GM19238 (cell line): ENCODE data around the gene C13orf46.
"Not testable (repeated sequence)": the region's sequence is repeated elsewhere in the genome, so short reads cannot be mapped to it uniquely, and the experiment has no call there.

Experiments
- DNase-seq: peaks from one replicate; pipeline ENCODE4 v3.0.0; 2011; ENCODE audit warnings: low spot score; ENCODE audit not compliant: insufficient read length

Gene C13orf46

GRCh38 chr13:113995051-113995601 is 21.2 kb upstream of the C13orf46 start:
- DNase-seq: no peak

DNA sequence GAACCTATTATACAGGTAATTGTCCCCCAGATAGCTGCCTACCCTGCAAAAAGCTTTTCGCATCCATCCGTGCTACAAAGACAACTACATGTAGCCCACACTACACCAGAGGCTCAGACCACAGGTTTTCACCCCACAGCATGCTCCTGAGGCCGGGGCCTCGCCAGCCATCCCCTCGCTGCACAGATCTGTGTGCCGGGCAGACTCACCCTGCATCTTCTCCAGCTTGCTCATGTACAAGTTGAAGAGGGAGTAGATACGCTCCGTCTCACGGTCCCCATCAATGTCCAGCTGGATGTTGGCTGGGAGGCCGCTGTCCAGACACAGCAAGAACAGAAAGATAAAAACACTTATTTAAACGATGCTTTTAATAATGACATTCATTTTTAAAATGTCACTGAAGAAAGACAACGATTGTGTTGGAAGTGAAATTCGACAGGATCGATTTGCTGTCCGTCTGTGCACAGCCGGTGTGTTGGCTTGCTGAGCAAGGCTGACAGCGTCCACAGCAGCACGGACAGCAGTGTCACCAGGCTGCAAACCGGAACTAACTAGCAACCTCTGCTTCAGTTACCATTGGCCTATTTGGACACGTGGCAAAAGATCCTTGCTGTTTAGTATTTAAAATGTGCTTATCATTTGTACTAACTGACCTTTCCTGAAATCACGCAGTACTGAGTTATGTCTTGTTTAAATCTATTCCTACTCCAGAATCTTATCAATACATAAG is 18.6 kb upstream of the C13orf46 start:
- DNase-seq: no peak

GRCh38 chr13:113991676-113992179 is 17.9 kb upstream of the C13orf46 start:
- DNase-seq: no peak

DNA sequence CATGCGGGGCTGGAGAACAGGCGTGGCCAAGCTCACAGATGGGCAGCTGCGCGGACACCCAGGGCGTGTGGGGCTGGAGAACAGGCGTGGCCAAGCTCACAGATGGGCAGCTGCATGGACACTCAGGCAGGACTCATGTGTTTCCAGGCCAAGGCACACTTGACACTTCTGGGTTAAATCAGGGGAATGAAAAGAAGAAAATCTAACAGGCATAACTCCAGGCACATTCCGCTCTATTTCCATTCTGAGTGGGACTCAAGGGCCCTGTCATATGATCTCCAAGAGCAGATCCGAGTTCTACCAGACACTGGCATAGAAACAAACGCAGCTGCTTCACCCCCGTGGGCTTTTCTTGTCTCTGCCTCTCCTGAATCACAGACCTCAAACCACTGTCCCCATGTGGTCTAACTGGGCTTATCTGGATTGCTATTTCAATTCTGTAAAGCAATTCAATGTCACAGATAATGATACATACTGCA is 17.4 kb upstream of the C13orf46 start:
- no peak for DNase-seq

- no peak for DNase-seq
Measured at GRCh38 chr13:113990321-113990837, 16.5 kb upstream of the C13orf46 start.

DNA sequence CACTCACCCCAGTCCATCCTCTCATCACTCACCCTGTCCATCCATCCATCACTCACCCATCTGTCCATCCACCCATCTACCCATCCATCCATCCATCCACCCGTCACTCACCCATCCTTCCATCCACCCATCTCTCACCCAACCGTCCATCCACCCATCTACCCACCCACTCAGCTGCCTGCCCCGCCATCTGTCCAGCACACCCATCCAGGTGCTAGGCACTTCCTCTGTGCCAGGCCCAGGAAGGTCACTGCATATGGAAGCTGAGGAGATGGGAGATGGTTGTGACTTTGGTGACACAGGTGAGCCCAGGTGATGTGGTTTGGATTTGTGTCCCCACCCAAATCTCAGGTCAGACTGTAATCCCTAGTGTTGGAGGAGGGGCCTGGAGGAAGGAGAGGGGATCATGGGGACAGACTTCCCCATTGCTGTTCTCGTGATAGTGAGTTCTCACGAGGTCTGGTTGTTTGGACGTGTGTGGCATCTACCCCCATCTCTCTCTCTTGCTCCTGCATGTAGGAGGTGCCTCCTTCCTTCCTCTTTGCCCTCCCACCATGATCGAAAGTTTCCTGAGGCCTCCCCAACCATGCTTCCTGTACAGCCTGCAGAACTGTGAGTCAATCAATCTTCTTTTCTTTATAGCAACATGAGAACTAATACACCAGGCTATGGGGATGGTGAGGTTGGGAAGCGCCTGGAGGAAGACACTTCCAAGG is 15.9 kb upstream of the C13orf46 start:
- no peak for DNase-seq

DNA sequence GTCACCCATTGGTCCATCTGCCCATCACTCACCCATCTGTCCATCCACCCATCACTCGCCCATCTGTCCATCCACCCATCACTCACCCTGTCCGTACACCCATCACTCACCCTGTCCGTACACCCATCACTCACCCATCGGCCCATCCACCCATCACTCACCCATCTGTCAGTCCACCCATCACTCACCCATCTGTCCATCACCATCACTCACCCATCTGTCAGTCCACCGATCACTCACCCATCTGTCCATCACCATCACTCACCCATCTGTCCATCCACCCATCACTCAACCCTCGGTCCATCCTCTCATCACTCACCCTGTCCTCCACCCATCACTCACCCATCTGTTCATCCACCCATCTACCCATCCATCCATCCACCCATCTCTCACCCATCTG is 15.0 kb upstream of the C13orf46 start:
- not testable (repeated sequence) for DNase-seq

DNA sequence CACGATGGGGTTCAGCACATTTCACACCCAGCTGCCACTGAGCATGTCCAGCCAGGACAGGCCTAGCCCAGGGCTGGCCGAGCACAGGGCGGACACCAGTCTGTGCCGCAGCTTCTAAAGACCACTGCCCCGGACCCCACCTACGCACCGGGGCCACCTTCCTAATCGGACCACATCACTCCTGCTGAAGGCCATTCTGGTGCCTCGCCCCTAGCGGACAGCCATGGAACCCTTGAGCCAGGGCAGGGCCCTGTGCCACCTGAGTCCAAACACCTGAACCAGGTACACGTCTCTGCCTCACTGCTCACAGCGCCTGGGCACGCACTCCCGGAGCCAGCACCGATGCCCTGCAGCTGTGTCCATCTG is 8.4 kb upstream of the C13orf46 start:
- no peak for DNase-seq

DNA sequence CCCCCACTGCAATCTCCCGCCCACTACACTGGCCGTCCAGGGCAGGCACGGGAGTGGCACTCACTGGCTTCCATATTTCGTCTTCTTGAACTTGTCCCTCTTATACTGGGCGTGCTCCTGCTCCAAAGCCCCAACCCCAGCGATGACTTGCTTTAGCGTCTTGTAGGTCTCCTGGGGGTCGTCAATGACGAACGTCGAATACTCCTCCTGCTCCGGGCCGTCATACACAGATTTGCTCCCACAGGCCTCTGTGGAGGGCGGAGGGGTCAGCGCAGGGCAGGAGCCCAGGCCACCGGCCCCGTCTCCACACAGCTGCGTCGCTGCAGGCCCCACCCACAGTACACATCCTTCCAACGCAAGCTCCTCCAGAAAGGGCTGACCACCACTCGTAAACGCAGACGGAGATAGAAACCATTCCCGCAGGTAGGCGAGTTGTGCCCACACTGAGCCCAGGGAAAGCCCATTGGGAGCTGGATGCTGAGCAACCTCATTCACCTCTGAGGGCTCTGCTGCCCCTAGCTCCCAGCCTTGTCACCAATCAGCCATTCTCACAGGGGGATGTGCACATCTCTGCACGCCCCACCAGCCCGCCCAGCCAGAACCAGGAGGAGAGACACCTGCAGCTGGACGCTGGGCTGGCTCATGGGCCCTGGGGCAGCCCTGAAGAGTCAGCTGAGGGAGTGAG is 7.9 kb upstream of the C13orf46 start:
- DNase-seq: no peak

DNA sequence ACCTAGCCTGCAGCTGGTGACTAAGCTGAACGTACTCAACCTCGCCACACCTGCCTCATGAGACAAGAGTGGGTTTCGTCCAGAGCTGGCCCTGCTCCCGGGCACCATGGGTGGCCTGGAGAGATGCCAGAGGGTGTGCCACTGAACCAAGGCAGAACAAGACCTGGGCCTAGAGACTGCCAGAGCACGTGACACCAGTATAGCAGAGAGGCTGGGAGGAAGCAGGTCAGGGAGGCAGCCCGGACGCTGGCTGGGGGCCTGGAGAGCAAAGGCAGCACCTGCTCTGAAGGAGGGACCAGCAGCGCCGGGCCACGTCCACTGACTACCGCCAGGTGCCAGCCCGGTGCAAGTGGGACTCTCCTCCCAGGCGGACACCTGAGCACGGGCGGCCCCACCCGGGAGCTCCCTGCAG is 7.3 kb upstream of the C13orf46 start:
- no peak for DNase-seq

GRCh38 chr13:113980489-113981064 is 6.7 kb upstream of the C13orf46 start:
- DNase-seq: no peak

DNA sequence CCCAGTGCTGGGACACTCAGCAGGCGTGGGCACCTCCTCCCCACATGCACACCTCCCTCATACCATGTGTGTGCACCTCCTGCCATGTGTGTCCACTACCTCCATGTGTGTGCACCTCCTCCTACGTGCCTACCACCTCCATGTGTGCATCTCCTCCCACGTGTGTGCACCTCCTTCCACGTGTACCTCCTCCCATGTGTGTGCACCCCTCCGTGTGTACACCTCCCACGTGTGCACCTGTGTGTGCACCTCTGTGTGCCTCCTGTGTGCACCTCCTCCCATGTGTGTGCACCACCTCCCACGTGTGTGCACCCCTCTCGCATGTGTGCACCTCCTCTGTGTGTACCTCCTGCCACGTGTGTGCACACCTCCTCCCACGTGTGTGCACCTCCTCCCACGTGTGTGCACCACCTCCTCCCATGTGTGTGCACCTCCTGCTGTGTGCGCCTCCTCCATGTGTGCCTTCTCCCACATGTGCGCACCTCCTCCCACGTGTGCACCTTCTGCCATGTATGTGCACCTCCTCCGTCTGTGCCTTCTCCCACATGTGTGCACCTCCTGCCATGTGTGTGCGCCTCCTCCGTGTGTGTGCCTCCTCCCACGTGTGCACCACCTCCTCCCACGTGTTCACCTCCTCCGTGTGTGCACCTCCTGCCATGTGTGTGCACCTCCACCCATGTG is 6.1 kb upstream of the C13orf46 start:
- DNase-seq: no peak

DNA sequence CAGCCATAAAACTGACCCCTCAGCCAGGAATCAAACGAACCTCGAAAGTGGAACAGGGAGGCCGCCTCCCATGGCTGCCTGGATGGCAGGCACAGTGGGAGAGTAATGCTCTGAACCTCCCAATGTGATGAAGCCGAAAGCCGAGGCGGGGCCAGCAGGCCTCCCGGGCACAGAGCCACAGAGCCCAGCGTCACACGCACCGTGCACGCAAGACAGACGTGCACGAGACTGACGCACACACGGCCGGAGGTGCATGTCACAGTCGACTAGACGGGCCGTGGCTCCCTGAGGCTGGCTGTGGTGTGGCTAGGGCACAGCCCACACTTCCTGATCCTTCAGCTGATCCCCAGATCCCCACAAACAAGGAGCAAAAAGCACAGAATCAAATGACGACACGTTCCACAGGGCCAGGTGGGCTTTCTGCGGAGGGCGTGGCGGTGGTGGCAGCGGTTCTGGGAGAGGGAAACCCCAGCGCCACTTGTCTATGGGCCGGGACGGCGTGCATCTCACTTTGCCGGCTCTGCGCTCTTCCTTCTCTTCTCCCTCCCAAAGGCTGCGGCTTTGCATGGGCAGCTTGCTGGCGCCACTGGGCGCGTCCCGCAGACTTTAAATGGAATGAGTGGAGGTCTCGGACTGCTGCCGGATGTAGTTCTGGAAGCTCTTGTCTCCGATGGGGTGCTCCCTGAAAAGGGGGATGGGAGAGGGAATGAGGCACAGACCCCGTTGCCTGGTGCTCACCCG is 5.0 kb upstream of the C13orf46 start:
- no peak for DNase-seq

DNA sequence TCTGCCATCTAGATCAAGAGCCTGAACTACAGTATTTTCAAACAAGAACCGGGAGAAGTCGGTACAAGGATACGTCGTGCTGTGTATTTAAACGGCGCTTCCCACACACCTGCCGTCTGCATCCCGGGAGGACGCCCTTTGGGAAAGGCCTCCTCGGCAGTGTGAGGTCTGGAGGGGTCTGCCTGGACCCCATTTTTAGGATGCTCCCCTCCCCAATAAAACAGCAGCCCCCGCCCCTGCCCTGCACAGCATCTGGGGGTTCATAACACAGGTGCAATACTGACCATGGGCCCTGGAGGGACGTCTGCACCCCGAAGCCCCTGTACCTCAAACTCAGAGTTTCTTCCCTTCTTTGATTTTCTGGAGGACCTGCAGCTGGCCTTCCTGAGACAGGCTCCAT is 4.1 kb upstream of the C13orf46 start:
- DNase-seq: no peak

GRCh38 chr13:113976711-113977684 is 3.1 kb upstream of the C13orf46 start:
- no peak for DNase-seq

DNA sequence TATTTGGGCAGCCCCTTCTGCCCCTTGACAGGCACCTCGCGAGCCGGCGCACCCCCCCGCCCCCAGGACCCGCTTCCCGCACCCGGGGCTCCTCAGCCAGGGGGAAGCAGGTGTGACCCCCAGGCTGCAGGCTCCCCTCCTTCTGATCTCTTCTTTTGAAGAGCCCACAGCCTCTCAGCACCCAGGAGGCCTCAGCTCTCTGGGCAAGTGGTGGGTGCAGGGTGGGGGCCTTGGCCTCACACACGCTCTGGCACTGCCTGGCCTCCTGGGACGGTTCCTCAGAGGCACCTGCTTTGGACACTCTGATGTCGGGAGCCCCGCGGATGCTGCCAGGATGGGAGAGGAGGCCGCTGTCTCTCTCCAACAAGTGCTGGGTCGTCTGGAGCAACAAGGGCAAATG is 1.5 kb upstream of the C13orf46 start:
- no peak for DNase-seq

- no peak for DNase-seq
Measured at GRCh38 chr13:113974304-113975281, 717 bp upstream of the C13orf46 start.
